ENCODE measurements around the gene PMM1.
A peak's percentile ranks its signal among the peaks of the same experiment; 100 is the strongest.
"Not testable (repeated sequence)": the region's sequence is repeated elsewhere in the genome, so short reads cannot be mapped to it uniquely, and the experiment has no call there.

PMM1 gene

DNA sequence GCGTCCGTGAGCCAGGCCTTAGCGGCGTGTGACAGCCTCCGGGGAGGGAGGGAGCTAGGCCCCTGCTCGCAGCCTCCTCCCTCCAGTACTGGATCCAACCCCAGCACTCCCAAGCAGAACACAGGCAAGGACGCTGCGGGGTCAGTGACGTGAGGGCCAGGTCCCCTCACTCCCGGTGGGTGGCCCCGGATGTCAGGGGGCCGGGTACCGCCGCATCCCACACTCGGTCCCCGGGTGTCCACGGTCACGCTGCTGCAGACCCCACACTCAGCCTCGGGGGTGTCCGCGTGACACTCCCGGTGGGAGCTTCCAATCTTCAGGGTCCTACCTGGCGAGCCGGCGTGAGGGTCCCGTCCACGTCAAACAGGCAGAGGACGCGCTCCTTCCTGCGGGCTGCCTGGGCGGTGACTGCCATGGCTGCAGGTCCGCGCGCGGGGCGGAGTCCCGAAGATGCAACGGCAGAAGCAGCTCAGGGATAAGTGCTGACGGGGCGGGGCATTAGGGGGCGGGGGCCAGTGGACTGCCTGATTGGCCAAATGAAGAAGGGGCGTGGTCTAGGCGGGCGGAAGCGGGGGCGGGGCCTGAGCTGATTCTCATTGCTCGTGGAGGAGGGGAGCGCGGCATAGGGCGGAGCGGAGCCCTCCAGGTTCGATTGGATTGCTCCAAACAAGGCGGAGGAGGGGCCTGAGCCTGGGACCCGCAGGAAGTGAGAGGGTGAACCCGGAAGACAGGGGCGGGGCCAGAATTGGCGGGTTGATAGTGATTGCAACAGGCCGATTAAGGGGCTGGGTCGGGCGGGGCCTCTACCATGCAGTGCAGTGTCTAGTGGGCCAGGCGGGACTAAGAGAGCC is at the start of gene PMM1:
PMM1 (minus strand) TSS at position 450 of the 851 bp plus-strand sequence; CDS start at position 415, 35 bp downstream.
- DNase-seq (ENCODE audit: low read depth): peak; percentile 100

DNA sequence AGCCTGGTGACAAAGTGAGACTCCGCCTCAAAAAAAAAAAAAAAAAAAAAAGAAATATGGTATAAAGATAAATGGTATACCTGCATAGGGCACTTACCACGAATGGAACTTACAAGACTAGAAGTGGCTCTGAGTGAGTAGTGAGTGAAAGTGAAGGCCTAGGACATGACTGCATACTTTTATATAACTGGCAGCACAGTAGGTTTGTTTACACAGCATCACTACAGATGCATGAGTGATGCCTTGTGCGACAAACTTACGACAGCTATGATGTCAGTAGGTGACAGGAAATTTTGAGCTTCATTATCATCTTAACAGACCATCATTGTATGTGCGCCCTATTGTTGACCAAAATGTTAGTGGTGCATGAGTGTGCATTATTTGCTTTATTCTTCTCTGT is 49.1 kb upstream of the PMM1 start:
- no peak for DNase-seq (ENCODE audit: low read depth)

DNA sequence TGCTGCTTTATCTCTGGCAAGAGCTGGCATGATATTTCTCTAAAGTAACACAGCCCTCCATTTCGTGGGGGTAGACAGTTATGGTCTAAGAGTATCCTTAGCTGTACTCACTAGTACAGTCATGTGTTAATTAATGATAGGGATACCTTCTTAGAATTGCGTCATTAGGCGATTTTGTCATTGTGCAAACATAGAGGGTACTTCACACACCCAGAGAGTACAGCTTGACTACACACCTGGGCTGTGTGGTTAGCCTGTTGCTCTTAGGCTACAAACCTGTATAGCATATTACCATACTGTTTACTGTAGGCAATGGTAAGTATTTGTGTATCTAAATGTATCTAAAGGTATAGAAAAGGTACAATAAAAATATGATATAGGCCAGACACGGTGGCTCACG is 48.5 kb upstream of the PMM1 start:
- no peak for DNase-seq (ENCODE audit: low read depth)

- DNase-seq (ENCODE audit: low read depth): not testable (repeated sequence)
Measured at GRCh38 chr22:41637623-41638022, 48.0 kb upstream of the PMM1 start.

GRCh38 chr22:41636467-41636866 is 46.8 kb upstream of the PMM1 start:
- no peak for DNase-seq (ENCODE audit: low read depth)

DNA sequence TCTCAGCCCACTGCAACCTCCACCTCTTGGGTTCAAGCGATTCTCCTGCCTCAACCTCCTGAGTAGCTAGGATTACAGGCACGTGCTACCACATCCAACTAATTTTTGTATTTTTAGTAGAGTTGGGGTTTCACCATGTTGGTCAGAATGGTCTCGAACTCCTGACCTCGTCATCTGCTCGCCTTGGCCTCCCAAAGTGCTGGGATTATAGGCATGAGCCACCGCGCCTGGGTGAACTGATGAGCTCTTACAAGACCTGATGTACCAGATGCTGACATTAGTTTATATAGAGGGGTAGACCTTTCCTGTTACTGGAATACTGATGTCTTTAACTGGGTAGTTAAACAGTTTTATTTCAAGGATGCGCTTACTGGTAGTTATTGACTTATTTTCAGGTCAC is 45.0 kb upstream of the PMM1 start:
- not testable (repeated sequence) for DNase-seq (ENCODE audit: low read depth)

DNA sequence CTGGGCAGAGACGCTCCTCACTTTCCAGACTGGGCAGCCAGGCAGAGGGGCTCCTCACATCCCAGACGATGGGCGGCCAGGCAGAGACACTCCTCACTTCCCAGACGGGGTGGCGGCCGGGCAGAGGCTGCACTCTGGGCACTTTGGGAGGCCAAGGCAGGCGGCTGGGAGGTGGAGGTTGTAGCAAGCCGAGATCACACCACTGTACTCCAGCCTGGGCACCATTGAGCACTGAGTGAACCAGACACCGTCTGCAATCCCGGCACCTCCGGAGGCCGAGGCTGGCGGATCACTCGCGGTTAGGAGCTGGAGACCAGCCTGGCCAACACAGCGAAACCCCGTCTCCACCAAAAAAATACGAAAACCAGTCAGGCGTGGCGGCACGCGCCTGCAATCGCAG is 42.0 kb upstream of the PMM1 start:
- not testable (repeated sequence) for DNase-seq (ENCODE audit: low read depth)

GRCh38 chr22:41631115-41631514 is 41.5 kb upstream of the PMM1 start:
- DNase-seq (ENCODE audit: low read depth): not testable (repeated sequence)

GRCh38 chr22:41625577-41625976 is 35.9 kb upstream of the PMM1 start:
- no peak for DNase-seq (ENCODE audit: low read depth)

- DNase-seq (ENCODE audit: low read depth): no peak
Measured at GRCh38 chr22:41621911-41622179, 32.2 kb upstream of the PMM1 start.

- DNase-seq (ENCODE audit: low read depth): peak; percentile 100
Measured at GRCh38 chr22:41621099-41621910, 31.7 kb upstream of the PMM1 start, which contains the start of gene XRCC6. TSS of gene XRCC6 (plus strand) at chr22:41621295. CDS start at chr22:41622005, 710 bp downstream.

DNA sequence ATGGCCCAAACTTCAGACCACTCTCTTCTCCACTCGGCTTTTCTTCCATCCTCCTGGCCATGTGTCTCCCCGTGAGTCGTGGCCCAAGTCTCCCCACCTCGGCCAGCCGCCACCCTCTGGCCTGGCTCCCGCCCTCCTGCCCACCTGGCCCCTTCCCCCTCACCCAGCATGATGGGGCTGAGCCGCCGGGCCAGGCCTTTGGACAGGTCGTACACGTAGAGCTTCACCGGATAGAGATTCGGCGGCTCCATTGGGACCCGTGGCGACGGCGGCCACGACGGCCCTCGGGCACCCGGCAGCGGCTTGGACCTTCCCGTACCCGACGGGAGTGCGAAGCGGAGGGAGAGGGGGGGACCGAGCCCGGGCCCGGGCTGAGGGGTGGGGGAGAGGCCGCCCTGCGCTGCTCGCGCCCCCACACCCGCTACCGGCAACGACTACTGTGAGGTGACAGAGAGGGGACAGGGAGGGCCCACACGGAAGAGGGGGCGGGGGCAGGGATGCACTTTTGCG is 31.0 kb upstream of the PMM1 start, which contains the start of gene DESI1:
DESI1 (minus strand) TSS at position 455 of the 510 bp plus-strand sequence; CDS start at position 251, 204 bp downstream.
- no peak for DNase-seq (ENCODE audit: low read depth)

GRCh38 chr22:41619979-41620588 is 30.4 kb upstream of the PMM1 start:
- no peak for DNase-seq (ENCODE audit: low read depth)

DNA sequence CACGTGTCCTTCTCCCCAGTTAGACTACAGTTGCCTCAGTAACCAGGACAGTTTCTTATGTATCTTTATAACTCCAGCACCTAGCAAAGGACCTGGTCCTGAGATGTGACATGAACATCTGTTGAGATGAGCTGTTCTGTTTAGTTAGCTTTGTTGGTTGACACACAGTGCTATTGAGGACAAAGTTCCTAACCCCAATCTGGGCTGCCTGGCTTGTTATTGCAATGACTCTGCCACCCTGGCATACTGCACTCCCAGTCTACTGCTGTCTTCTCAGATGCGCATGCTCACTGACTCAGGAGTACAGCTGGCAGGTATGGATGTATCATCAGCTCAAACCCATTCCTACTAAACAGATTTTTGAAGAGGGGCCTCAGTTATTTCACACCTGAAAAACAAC is 23.8 kb upstream of the PMM1 start:
- no peak for DNase-seq (ENCODE audit: low read depth)

- no peak for DNase-seq (ENCODE audit: low read depth)
Measured at GRCh38 chr22:41612603-41613306, 23.1 kb upstream of the PMM1 start.

- DNase-seq (ENCODE audit: low read depth): no peak
Measured at GRCh38 chr22:41608386-41608785, 18.7 kb upstream of the PMM1 start.

DNA sequence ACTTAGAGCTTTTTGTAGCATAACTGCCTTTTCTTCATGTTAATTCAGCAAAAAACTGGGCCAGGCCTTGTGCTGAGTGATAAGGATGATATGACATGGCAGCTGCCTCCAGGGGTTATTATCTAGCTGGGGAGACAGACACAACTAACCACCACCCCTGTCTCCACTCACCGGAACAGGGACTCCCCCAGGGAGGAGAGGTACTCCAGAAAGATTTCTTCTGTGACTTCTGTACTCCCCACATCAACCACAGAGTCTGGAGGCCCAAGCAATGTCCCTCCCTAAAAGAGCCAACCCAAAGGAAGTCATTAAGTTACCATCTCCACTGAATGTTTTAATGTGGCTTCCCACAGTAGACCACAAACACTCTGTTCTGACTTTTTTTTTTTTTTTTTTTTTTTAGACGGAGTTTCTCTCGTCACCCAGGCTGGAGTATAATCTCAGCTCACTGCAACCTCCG is 14.3 kb upstream of the PMM1 start:
- peak; percentile 45 for DNase-seq (ENCODE audit: low read depth)

DNA sequence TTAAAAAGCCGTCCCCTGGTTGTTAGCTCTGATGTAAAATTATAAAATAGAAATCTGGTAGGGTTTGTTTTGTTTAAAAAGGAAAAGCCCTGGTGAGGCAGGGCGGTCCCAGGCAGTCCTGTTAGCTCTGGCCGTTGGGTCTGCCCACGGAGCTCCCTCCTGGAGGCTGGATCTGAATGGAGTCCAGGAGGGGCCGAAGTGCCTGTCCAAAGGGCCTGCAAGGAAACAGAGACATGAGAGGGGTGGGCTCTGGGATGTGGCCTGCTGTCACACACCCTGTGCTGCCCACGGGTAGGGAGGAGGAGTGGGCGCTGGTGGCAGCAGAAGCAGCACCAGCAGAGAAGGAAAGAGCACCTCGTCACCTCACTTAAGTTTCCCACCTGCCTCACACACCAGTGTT is 11.3 kb upstream of the PMM1 start:
- DNase-seq (ENCODE audit: low read depth): no peak

- no peak for DNase-seq (ENCODE audit: low read depth)
Measured at GRCh38 chr22:41598891-41599635, 9.4 kb upstream of the PMM1 start.

GRCh38 chr22:41598081-41598480 is 8.4 kb upstream of the PMM1 start:
- no peak for DNase-seq (ENCODE audit: low read depth)

DNA sequence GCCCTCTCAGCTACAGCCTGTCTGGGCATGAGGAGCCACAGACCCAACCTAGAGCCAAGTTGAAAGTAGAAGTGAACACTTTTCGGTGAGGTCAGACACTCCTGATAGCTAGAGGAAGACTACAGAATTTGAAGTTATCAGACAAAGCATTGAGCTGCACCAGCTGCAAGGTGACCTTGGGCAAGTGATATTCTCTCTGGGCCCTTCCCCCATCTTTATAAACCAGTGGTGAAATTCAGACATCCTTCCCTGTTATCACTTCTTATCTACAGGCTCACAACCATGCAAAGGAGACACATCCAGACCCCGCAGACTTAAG is 8.0 kb upstream of the PMM1 start:
- DNase-seq (ENCODE audit: low read depth): no peak

All from stimulated activated CD8-positive, alpha-beta memory T cell treated with anti-CD3 and anti-CD28 coated beads, Interleukin-7, amount 100 ng/mL, for 24 hours (primary cell).